T-helper 1 cell treated with Interleukin-12 subunit alpha and Interleukin-12 subunit beta and Interleukin-4 antibody, amounts not matched to agents 30 μg/mL and 1 μg/mL, for 36 hours (primary cell): ENCODE measurements around the gene HSPA14.

Source experiments
- H3K27ac Mint-ChIP-seq: one replicate; pipeline ENCODE4 v1.8.0; 2021; ENCODE audit warnings: mild to moderate bottlenecking, mixed read lengths
- H3K27me3 Mint-ChIP-seq: one replicate; pipeline ENCODE4 v1.8.0; 2021; ENCODE audit warnings: low read depth, mixed read lengths
- H3K36me3 Mint-ChIP-seq: one replicate; pipeline ENCODE4 v1.8.0; 2021; ENCODE audit warnings: low read depth, mixed read lengths
- H3K4me1 Mint-ChIP-seq: one replicate; pipeline ENCODE4 v1.8.0; 2021; ENCODE audit warnings: low read depth, mixed read lengths
- H3K4me3 Mint-ChIP-seq: one replicate; pipeline ENCODE4 v1.8.0; 2021; ENCODE audit warnings: mild to moderate bottlenecking, moderate library complexity, mixed read lengths
- H3K9me3 Mint-ChIP-seq: one replicate; pipeline ENCODE4 v1.8.0; 2021; ENCODE audit warnings: mixed read lengths

HSPA14 gene

DNA sequence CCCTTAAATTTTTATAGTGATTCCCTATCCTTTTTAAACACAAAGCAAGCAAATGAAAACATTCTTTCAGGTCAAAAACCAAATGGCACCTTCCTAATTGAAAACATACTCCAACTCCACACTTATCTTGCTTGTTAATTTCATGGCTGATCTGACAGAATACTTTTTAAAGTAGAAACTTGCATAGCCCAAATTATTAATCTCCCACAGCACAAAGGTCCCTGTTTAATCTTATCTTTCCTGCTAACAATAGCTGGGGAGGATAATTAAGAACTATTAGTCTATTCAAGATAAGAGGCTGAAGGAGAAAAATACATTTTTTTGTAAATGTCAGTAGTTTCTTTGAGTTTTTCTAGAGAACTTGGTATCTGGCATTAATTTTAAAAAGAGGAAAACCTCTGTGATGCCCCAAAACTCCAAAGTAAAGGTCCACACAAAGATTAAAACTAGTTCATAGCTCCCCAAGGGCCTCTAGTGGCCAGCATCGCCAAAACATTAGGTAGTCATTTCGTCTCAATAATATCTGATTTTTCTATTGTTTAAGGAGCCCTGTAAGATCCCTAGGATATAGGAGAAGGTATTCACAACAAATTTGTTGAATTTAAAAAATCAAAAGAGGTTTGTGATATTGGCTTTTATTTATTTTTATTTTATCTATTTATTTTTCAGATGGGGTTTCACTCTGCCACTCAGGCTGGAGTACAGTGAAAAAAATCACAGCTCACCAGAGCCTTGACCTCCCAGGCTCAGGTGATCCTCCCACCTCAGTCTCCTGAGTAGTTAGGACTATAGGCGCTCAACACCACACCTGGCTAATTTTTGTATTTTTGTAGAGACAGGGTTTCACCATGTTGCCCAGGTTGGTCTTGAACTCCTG, 15.0 kb upstream of the HSPA14 start:
- Mint-ChIP-seq H3K4me3 (no peak overlapping the region), H3K27ac (no peak overlapping the region), H3K27me3 (peaks cover 17% of the 10 kb centered on the region), H3K4me1 (peaks cover 12% of the 10 kb centered on the region), H3K9me3 (no peaks in the 10 kb centered on the region), H3K36me3 (peaks cover 1% of the 10 kb centered on the region)

DNA sequence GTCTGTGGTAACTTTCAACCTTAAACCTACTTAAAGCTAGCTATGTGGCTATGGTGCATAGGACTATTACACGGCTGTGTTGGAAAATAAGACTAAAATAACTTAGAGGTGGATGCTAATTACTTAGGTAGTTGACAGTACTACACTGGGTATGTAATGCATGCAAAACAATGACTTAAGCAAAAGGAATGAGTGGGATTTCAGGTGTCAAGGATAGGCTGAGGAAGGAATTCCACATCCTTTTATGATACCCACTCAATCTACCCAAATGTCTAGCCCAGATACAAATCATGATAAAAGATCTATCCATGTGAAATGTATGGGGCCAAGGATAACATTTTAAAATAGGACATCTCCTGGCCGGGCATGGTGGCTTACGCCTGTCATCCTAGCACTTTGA, 14.1 kb upstream of the HSPA14 start:
- Mint-ChIP-seq H3K36me3 (peaks cover 1% of the 10 kb centered on the region), H3K4me3 (no peak overlapping the region), H3K9me3 (no peaks in the 10 kb centered on the region), H3K4me1 (peaks cover 12% of the 10 kb centered on the region), H3K27me3 (peaks cover 17% of the 10 kb centered on the region), H3K27ac (no peak overlapping the region)

DNA sequence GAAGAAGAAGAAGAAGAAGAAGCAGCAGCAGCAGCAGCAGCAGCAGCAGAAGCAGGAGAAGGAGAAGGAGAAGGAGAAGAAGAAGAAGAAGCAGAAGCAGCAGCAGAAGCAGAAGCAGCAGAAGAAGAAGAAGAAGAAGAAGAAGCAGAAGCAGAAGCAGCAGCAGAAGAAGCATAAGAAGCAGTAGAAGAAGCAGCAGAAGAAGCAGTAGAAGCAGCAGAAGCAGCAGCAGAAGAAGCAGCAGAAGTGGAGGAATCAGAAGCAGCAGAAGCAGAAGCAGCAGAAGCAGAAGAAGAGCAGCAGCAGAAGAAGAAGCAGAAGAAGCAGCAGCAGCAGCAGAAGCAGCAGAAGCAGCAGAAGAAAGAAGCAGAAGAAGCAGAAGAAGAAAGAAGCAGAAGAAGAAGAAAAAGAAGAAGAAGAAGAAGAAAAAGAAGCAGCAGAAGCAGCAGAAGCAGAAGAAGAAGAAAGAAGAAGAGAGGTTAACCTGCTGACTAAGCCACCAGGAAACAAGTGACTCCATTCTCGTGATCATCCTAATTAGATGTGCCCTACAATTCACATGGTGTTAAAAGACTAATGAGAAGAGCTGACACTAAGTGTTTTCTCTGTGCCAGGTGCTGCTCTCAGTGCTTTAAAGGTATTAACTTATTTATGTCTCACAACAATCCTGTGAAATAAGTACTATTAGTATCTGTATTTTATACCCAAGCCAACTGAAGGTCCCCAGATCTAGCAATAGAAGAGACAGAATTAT, 11.9 kb upstream of the HSPA14 start:
- Mint-ChIP-seq H3K9me3 (no peaks in the 10 kb centered on the region), H3K27ac (peak overlapping the region; percentile 14), H3K27me3 (peaks cover 17% of the 10 kb centered on the region)

DNA sequence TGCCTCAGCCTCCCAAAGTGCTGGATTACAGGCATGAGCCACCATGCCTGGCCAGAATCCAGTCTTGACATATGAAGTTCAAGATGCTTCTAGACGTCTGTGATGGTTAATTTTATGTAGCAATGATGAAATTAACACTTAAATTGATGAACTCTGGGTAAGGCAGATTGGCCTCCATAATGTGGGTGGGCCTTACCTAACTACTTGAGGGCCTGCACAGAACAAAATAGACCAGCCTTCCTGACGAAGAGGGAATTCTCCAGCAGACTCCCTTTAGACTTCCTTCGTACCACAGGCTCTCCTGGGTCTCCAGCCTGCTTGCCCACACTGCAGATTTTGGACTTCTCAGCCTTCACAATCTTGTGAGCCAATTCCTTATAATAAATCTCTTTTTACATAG, 5.0 kb upstream of the HSPA14 start:
- Mint-ChIP-seq H3K27me3 (no peaks in the 10 kb centered on the region), H3K36me3 (no peaks in the 10 kb centered on the region), H3K4me3 (no peak overlapping the region), H3K9me3 (no peaks in the 10 kb centered on the region), H3K4me1 (peaks cover 5% of the 10 kb centered on the region), H3K27ac (no peak overlapping the region)

More for the DNA sequence above, 11.9 kb upstream of the HSPA14 start:
- Mint-ChIP-seq H3K4me3 (no peak overlapping the region), H3K4me1 (peaks cover 9% of the 10 kb centered on the region), H3K36me3 (no peaks in the 10 kb centered on the region)

DNA sequence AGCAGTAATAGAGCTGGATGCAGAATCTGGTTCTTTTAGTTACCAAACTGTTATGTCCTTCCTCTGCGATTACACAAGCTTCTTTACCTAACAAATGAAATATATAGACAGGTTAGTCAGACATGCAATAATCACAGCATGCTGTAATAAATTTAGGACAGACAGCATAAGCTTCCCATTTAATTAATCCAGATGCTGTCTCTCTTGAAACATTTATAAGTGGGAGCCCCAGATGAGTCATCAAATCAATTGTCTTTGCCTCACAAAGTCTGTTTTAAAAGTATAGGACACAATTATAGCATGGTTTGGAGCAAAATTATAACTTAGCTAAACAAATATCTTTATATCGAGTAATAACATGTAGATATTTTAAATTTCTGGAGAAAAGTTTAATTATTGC, 1.9 kb upstream of the HSPA14 start:
- H3K27ac Mint-ChIP-seq = no peak overlapping the region
- no peak overlapping the region for H3K4me3 Mint-ChIP-seq

DNA sequence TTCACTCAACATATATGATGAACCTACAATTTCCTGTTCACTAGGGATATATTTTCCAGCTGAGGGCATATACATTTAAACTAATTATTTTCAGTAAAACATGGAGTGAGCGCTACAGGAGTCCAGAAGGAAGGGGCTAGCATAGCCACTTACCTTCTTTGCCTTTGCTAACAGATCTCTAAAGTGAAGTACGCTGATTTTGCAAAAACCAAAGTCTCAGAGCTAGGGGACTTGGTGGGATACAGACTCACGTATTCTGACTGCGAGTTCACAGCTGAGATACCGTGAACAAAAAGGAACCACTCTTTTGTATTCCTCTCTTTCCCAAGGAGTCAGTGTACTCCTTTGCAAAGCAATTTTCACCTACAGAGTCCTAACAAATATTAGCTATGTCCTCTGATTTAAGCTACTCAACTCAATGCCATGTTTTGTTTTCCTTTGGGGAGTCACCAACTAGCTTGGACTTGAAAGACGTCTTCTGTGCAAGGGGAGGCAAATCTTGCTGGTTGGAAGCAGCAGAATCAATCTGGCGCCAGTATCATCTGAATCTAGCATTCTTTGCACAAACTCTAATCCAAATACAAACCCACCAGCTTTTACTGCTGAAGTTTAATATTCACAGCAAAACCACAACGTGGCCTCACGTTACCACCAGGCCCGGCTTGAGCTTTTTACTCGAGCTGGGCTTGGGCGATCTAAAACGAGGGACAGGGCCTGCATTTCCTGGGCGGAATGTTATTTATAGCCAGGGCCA, 926 bp upstream of the HSPA14 start:
- Mint-ChIP-seq H3K27ac (peak overlapping the region; percentile 92), H3K4me1 (peaks cover 14% of the 10 kb centered on the region)

More for the DNA sequence above, 1.9 kb upstream of the HSPA14 start:
- peaks cover 14% of the 10 kb centered on the region for H3K4me1 Mint-ChIP-seq
- peaks cover 10% of the 10 kb centered on the region for H3K36me3 Mint-ChIP-seq
- no peaks in the 10 kb centered on the region for H3K27me3 Mint-ChIP-seq
- H3K9me3 Mint-ChIP-seq = no peaks in the 10 kb centered on the region

DNA sequence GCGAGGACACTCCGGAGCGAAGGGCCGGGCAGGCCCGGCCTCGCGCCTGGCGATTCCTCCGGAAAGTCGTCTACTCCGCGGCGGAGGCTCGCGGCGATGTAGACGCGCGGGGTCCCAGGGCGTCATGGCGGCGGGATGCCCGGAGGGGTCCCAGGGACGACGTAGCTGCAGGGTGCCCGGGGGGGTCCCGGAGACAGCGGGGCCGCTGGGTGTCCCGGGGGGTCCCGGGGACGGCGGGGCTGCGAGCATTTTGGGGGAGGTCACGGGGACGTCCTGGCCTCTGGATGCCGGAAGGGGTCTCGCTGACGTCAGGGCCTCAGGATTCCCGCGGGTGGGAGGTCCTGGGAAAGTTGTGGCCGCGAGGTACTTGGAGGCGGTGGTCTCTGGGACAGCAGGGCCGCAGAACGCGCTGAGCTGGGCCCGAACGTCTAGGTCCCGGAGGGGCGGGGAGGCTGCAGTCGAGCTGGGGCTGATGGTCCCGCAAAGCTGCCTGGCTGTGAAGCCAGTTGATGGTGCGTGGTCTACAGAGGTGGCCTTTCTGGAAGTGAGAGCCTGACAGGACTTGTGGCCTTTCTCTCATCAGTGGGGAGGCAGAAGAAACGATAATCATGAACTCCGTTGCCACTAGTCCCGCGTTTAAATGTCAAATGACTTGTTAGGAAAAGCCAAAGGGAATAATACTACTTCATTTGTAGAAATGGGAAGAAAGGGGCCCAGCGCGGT, 637 bp downstream of the HSPA14 start:
- H3K4me3 Mint-ChIP-seq = peak overlapping the region; percentile 91
- no peaks in the 10 kb centered on the region for H3K27me3 Mint-ChIP-seq
- H3K36me3 Mint-ChIP-seq = peaks cover 20% of the 10 kb centered on the region
- peak overlapping the region; percentile 92 for H3K27ac Mint-ChIP-seq
- no peaks in the 10 kb centered on the region for H3K9me3 Mint-ChIP-seq
- peaks cover 14% of the 10 kb centered on the region for H3K4me1 Mint-ChIP-seq

More for the DNA sequence above, 926 bp upstream of the HSPA14 start:
- Mint-ChIP-seq H3K4me3 (peak overlapping the region; percentile 91), H3K36me3 (peaks cover 17% of the 10 kb centered on the region), H3K27me3 (no peaks in the 10 kb centered on the region), H3K9me3 (no peaks in the 10 kb centered on the region)

DNA sequence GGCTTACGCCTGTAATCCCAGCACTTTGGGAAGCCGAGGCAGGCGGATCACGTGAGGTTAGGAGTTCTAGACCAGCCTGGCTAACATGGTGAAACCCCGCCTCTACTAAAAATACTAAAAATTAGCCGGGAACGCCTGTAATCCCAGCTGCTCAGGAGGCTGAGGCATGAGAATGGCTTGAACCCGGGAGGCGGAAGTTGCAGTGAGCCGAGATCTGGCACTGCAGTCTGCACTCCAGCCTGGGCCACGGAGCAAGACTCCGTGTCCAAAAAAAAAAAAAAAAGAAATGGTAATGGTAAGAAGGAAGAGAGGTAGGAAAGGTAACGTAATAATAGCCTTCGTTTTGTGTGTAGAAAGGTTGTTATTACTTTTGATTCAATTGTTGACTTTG, 1.2 kb downstream of the HSPA14 start:
- Mint-ChIP-seq H3K4me1 (peaks cover 17% of the 10 kb centered on the region), H3K9me3 (no peaks in the 10 kb centered on the region), H3K27ac (peak overlapping the region; percentile 79), H3K4me3 (peak overlapping the region; percentile 91), H3K27me3 (no peaks in the 10 kb centered on the region), H3K36me3 (peaks cover 23% of the 10 kb centered on the region)

DNA sequence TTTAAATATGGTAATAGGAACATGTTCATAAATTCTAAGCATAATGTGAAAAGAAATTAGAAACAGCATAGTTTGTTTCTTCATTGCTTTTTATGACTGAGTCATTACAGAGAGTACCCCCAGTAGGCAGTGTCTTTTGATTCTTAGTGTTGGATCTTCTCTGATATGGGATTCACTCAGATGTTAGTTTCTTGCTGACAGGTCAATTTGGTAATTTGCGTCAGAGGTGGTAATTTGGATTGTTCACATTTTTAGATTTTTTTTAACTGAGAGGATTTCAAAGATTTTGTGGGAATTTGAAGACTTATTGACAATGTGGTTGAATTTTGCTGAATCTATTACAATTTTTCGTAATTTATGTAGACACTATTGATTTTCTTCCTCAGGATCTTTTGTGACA, 2.1 kb downstream of the HSPA14 start:
- Mint-ChIP-seq H3K4me1 (peaks cover 25% of the 10 kb centered on the region), H3K27ac (peak overlapping the region; percentile 24), H3K36me3 (peaks cover 30% of the 10 kb centered on the region)

DNA sequence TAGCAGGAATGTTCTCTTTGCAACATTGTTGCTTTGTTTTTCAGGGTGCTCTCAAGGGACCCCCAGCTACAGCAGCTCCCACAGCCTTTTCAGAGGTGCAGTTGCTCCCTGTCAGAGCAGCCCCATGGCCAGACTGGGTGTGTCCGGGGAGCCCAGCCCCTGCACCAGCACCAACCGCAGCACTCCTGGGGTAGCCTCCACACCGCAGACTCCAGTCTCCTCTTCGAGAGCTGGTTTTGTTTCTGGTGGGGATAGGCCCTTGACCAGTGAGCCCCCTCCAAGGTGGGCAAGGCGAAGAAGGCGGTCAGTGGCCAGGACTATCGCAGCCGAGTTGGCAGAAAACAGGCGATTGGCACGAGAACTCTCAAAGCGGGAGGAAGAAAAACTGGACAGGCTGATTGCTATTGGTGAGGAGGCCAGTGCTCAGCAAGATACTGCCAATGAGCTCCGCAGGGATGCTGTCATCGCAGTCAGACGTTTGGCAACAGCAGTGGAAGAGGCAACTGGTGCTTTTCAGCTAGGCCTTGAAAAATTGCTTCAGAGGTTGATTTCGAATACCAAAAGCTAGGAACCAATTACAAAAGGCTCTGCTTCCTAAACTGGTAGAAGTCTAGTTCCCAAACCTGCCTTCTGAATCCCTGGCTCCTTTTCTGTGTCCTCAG, 5.4 kb downstream of the HSPA14 start:
- Mint-ChIP-seq H3K4me3 (no peak overlapping the region), H3K27me3 (no peaks in the 10 kb centered on the region), H3K4me1 (peaks cover 22% of the 10 kb centered on the region), H3K9me3 (no peaks in the 10 kb centered on the region), H3K27ac (no peak overlapping the region), H3K36me3 (peaks cover 35% of the 10 kb centered on the region)

More for the DNA sequence above, 2.1 kb downstream of the HSPA14 start:
- Mint-ChIP-seq H3K27me3 (no peaks in the 10 kb centered on the region), H3K4me3 (peak overlapping the region; percentile 91), H3K9me3 (no peaks in the 10 kb centered on the region)

DNA sequence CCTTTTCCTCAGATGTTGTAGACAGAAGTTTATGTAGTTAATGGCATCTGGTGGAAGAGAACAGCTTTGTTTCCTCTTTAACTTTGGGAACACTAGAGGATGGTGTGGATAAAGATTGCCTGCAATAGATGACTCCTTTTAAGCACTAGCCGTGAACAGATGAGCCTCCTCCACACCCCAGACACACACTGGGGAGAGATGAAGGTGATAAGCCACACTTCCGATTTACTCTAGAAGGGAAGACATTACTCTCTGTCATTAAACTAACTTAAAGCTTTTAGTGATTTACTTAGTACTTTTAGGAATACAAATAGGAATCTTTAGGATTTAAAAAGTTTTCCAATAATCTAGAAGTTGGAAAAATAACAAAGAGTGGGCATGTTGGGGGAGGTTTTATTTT, 6.8 kb downstream of the HSPA14 start:
- no peaks in the 10 kb centered on the region for H3K9me3 Mint-ChIP-seq
- H3K27me3 Mint-ChIP-seq = no peaks in the 10 kb centered on the region
- no peak overlapping the region for H3K27ac Mint-ChIP-seq
- no peak overlapping the region for H3K4me3 Mint-ChIP-seq
- H3K36me3 Mint-ChIP-seq = peaks cover 35% of the 10 kb centered on the region
- H3K4me1 Mint-ChIP-seq = peaks cover 18% of the 10 kb centered on the region

DNA sequence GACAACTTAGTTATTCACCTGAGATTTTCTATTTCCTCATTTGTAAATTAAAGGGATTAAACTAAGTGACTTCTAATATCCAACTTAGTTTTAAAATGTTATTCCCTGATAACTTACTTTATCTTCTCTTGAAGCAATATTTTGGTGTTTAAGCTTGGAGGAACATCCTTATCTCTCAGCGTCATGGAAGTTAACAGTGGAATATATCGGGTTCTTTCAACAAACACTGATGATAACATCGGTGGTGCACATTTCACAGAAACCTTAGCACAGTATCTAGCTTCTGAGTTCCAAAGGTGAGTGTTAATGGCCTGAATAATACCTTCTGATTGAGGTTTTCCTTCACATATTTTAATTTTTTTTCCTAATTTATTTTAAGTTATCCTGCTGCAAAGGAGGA, 14.1 kb downstream of the HSPA14 start:
- H3K4me1 Mint-ChIP-seq = no peaks in the 10 kb centered on the region
- no peaks in the 10 kb centered on the region for H3K27me3 Mint-ChIP-seq
- H3K27ac Mint-ChIP-seq = no peak overlapping the region
- H3K36me3 Mint-ChIP-seq = peaks cover 27% of the 10 kb centered on the region
- no peaks in the 10 kb centered on the region for H3K9me3 Mint-ChIP-seq
- H3K4me3 Mint-ChIP-seq = no peak overlapping the region

DNA sequence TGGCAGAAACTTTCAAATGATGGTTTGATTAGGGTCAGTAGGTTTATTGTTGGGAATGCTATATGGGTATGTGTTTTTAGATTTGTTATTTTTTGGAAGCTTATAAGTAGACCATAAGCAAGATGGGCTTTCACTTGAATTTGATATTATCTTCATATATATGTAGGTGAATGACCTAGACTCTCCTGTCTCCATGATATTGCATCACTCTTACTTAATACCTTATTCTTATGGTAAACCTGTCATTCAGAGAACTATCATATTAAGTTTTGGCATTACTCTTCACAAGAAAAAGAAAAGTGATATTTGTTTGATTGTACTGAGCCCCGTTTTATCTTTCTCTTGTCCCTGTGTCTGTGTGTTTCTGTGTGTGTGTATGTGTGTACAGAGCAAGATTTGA, 17.3 kb downstream of the HSPA14 start:
- no peaks in the 10 kb centered on the region for H3K27me3 Mint-ChIP-seq
- H3K4me1 Mint-ChIP-seq = peaks cover 3% of the 10 kb centered on the region
- no peak overlapping the region for H3K4me3 Mint-ChIP-seq
- H3K27ac Mint-ChIP-seq = no peak overlapping the region
- peaks cover 36% of the 10 kb centered on the region for H3K36me3 Mint-ChIP-seq
- no peaks in the 10 kb centered on the region for H3K9me3 Mint-ChIP-seq
